Glomerular visceral epithelial cell (primary cell): ENCODE measurements around the gene ZSWIM1.
"Not testable (repeated sequence)": the region's sequence is repeated elsewhere in the genome, so short reads cannot be mapped to it uniquely, and the experiment has no call there.

ENCODE experiments used
- DNase-seq: peaks from one replicate; pipeline ENCODE4 v3.0.0-alpha.2; 2016; ENCODE audit errors: extremely low spot score

The ZSWIM1 gene

DNA sequence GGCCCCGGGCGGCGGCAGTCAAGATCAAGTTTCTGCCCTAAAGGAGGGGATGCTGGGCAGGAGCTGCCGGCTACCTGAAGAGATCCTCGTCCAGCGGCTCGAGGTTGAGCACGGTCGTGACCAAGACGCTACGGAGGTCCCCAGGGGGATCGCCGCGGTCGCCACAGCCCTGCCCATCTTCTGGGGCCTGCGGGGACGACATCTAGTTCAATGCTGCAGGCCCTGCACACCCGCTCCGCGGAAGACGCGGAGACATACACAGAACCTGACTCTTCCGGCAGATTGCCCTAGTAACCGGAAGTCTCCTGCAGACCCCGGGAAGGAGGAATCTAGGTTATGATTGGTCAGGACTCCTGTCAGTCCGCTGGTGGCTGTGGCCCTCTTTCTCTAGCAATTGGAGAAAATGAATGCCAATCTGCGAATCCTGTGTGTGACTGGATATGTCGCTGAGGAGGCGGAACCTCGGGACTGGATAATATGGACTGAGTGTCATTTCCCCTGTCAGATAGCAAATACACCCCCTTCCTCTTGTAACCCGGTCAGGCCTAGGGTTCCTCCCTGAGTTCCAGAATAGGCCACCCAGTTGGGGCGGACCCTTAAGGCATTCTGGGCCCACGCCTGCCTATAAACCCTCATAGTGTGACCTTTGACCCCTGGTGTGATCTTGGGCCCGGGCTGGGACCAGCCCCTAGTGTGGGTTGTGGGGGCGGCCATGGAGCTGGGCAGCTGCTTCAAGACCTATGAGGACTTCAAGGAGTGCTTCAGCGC, 23.7 kb upstream of the ZSWIM1 start, which contains the start of the genes ACOT8 and ZSWIM3:
Gene ACOT8 (minus strand): TSS at position 279 of the 768 bp plus-strand sequence. CDS start 77 bp downstream, at position 202.
Gene ZSWIM3 (plus strand): TSS at position 501 of the 768 bp plus-strand sequence. CDS start 212 bp downstream, at position 713.
- DNase-seq: peak; percentile 100

GRCh38 chr20:45857882-45858216, 23.2 kb upstream of the ZSWIM1 start:
- no peak for DNase-seq

GRCh38 chr20:45859916-45860315, 21.1 kb upstream of the ZSWIM1 start:
- no peak for DNase-seq

- DNase-seq: no peak
Observed at GRCh38 chr20:45860560-45861220, 20.3 kb upstream of the ZSWIM1 start.

DNA sequence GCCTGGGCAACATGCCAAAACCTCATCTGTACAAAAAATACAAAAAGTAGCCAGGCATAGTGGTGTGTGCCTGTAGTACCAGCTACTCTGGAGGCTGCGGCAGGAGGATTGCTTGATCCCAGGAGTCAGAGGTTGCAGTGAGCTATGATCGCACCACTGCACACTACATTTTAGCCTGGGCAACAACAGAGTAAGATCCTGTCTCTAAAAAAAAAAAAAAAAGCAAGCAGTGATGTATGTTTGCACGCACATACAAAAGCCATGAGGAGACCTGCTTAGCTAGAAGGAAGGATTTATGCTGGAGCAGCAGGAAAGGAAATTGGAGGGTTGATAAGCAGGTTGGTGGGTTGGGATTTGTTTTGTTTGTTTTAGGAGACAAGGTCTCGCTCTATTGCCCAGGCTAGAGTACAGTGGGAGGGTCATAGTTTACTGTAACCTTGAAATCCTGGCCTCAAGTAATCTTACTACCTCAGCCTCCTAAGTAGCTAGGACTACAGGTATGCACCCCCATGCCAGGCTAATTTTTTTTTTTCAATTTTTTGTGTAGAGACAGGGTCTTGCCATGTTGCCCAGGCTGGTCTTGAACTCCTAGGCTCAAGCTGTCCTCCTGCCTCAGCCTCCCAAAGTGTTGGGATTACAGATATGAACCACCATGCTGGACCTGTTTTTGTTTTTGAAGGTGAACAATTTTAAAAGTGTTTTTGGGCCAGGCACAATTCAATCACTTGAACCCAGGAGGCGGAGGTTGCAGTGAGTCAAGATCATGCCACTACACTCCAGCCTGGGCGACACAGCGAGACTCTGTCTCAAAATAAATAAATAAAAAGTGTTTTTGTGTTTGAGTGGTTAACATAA, 19.6 kb upstream of the ZSWIM1 start:
- peak; percentile 34 for DNase-seq

- no peak for DNase-seq
Observed at GRCh38 chr20:45863543-45864470, 17.2 kb upstream of the ZSWIM1 start.

DNA sequence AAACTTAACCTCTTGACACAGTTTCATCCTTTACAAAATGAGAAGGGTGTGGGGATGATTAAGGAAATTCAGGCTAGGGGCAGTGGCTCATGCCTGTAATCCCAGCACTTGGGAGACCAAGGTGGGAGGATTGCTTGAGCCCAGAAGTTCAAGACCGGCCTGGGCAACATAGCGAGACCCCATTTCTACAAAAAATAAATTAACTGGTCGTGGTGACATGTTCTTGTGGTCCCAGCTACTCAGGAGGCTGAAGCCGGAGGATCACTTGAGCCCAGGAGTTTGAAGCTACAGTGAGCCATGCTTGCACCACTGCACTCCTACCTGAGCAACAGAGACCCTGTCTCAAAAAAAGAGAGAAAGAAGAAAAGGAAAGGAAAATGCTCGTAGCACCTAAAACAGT, 14.6 kb upstream of the ZSWIM1 start:
- DNase-seq: no peak

DNA sequence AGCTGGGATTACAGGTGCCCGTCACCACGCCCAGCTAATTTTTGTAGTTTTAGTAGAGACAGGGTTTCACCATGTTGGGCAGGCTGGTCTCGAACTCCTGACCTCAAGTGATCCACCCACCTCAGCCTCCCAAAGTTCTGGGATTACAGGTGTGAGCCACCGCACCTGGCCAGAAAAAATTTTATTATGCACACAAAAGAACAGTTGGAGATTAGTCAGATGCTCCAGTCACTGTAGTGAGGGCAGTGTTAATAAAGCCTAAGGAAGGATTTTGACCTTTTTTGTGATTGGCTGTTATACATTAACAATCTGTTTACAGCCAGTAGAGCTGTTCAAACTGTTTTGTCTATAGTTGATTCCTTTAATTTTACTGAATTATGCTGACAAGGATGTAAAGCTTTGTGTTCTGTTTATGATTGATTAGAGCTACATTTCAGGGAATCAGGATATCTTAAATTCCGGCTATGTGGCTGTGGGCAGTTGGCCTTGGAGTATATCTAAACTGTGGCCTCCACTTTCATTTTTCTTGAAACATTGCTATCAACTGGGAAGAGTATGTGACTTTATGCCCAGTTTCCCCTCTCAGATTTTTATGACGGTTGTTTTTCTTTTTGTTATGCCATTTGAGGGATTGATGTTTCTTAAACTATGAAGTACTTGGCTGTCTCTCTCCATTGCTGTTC, 13.8 kb upstream of the ZSWIM1 start:
- DNase-seq: no peak

DNA sequence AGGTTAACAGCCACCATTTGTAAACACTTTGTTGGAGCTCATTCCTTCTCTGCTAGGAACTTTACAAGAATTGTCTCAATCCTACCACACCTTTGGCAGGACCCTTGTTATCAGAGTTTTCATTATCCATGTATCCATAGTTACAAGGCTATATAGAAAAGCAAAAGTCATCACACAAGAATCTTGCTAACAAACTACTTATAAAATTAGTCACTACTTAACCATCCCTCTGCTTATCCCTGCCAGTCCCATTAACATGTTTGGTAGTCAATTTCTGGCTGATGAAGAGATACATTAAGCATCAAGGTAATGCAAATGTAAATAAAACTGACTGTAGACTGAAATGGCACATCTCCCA, 13.2 kb upstream of the ZSWIM1 start:
- peak; percentile 31 for DNase-seq

- no peak for DNase-seq
Observed at GRCh38 chr20:45872626-45873025, 8.4 kb upstream of the ZSWIM1 start.

DNA sequence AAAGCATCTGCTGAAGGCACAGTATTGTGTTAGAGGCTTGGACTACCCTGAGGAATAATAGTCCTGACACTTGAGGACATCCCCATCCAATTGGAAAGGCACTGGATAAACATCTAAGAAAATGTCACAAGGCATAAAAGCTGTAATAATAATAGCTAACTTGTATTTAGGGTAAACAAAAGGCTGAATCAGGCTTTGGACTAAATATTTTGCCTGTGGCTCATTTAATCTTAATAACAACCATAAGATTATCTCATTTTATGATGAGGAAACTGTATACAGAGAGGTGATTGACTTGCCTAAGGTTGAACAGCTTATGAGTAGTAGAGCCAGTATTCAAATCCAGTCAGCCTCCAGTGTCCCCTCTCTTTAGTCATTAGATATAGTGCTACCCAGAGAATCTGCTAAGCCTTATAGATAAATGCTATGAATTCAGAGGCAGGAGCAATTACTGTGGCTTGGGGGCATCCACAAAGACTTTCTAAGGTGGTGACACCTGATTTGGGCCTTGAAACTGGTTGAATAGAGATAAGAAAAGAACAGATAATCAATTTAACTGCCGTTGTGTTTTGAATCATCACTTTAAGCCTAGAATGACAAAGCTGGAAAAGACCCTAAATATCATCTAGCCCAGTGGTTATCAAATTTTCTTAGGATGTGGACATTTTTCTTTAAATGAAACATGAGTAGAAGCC, 7.5 kb upstream of the ZSWIM1 start:
- no peak for DNase-seq

- DNase-seq: not testable (repeated sequence)
Observed at GRCh38 chr20:45874104-45874481, 6.9 kb upstream of the ZSWIM1 start.

DNA sequence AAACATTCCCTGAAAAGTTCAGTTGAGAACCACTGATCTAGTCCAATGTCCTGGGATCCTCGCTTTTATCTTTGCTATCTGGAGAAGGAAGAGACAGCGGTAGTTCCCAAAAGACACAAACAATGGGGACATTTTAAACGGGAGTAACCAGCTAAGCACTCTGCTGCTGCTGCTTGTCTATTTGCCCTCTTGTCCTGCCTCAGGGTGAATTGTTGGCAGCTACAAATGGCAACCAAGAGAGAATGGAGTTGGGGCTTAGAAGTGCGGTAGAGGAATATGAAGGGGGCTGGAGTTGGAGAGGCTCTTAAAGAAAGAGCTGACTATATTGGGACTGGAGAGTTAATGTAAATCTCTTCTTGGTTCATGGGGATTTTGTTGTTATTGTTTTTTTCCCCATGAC, 6.5 kb upstream of the ZSWIM1 start:
- no peak for DNase-seq

DNA sequence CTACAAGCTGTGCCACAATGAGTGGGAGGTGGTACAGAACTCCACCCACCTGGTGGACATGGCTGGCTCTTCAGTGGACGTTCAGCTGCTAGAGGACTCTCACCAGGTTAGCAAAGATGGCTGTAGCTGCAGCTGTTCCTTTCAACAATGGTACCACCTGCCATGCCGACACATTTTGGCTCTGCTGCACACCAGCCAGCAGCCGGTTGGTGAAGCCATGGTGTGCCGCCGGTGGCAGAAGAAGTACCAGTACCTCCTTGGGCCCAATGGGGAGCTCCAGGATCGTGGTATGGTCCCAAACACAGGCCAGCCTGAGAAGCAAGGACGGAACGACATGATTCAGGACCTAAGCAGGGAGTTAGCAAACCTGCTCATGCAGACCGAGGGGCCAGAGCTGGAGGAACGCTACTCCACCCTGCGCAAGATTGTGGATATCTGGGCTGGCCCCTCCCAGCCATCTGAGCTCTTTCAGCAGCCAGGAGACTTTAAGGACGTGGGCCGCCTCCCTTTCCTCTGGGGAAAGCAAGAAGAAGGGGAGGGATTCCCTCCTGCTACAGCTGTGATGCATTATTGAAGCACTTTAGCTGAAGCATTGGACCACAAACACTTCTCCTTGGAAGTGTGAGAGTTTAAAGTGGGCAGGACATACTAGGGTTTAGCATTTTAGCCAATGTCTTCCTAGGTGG, 2.8 kb upstream of the ZSWIM1 start:
- DNase-seq: no peak

DNA sequence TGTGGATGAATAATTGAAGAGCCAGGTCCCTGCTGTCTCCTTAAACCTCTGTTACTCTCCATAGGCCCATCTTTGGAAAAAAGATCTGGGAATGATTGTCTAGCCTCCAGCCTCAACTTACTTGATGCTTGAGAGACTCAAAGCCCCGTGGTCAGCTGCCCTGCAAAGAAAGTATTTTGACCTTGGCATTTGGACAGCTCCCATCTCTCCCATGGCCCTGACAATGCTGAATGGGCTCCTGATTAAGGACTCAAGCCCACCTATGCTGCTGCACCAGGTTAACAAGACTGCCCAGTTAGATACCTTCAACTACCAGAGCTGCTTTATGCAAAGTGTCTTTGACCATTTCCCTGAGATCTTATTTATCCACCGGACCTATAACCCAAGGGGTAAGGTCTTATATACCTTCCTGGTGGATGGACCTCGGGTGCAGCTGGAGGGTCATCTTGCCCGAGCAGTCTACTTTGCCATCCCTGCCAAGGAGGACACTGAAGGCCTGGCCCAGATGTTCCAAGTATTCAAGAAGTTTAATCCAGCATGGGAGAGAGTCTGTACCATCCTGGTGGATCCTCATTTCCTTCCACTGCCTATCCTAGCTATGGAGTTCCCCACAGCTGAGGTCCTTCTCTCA, 1.6 kb downstream of the ZSWIM1 start:
- DNase-seq: no peak

DNA sequence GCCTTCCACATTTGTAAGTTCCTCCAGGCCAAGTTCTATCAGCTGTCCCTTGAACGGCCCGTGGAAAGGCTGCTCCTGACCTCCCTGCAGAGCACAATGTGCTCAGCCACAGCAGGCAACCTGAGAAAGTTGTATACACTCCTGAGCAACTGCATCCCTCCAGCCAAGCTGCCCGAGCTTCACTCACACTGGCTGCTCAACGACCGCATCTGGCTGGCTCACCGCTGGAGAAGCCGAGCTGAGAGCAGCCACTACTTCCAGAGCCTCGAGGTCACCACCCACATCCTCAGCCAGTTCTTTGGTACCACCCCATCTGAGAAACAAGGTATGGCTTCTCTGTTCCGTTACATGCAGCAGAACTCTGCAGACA, 2.1 kb downstream of the ZSWIM1 start:
- DNase-seq: no peak

- no peak for DNase-seq
Observed at GRCh38 chr20:45886590-45887345, 5.7 kb downstream of the ZSWIM1 start.

GRCh38 chr20:45887346-45887715, 6.3 kb downstream of the ZSWIM1 start, which contains the start of gene SPATA25:
Gene SPATA25, minus strand, starts transcription at chr20:45887622. Its CDS starts 32 bp downstream, at chr20:45887590.
- DNase-seq: no peak
